Measurements from ENCODE around the gene GIT2.
"Not testable (repeated sequence)": the region's sequence is repeated elsewhere in the genome, so short reads cannot be mapped to it uniquely, and the experiment has no call there.

DNA sequence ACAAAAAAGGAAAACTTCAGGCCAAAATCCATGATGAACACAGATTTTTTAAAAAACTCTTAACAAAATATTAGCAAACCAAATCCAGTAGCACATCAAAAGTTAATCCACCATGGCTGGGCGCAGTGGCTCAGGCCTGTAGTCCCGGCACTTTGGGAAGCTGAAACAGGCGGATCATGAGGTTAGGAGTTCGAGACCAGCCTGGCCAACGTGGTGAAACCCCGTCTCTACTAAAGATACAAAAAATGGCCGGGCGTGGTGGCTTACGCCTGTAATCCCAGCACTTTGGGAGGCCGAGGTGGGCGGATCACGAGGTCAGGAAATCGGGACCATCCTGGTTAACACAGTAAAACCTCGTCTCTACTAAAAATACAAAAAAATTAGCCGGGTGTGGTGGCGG, 9.9 kb downstream of the GIT2 start:
- TF ChIP-seq, protein P1, sequence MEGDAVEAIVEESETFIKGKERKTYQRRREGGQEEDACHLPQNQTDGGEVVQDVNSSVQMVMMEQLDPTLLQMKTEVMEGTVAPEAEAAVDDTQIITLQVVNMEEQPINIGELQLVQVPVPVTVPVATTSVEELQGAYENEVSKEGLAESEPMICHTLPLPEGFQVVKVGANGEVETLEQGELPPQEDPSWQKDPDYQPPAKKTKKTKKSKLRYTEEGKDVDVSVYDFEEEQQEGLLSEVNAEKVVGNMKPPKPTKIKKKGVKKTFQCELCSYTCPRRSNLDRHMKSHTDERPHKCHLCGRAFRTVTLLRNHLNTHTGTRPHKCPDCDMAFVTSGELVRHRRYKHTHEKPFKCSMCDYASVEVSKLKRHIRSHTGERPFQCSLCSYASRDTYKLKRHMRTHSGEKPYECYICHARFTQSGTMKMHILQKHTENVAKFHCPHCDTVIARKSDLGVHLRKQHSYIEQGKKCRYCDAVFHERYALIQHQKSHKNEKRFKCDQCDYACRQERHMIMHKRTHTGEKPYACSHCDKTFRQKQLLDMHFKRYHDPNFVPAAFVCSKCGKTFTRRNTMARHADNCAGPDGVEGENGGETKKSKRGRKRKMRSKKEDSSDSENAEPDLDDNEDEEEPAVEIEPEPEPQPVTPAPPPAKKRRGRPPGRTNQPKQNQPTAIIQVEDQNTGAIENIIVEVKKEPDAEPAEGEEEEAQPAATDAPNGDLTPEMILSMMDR (conservative IDR thresholded peaks at IDR 0.05; ENCODE audit: low read depth in 2 of 2): not testable (repeated sequence)
- TF ChIP-seq POLR2AphosphoS5 (IDR thresholded peaks at IDR 0.05; ENCODE audit: low read depth): not testable (repeated sequence)

Data from GM23338 (cell line).